ENCODE data around the gene SKAP1.

GRCh38 chr17:48240562-48241130 is 189.4 kb downstream of the SKAP1 start:
- no peak for TF ChIP-seq POLR2A (IDR thresholded peaks at IDR 0.05)
- TF ChIP-seq, protein P1, sequence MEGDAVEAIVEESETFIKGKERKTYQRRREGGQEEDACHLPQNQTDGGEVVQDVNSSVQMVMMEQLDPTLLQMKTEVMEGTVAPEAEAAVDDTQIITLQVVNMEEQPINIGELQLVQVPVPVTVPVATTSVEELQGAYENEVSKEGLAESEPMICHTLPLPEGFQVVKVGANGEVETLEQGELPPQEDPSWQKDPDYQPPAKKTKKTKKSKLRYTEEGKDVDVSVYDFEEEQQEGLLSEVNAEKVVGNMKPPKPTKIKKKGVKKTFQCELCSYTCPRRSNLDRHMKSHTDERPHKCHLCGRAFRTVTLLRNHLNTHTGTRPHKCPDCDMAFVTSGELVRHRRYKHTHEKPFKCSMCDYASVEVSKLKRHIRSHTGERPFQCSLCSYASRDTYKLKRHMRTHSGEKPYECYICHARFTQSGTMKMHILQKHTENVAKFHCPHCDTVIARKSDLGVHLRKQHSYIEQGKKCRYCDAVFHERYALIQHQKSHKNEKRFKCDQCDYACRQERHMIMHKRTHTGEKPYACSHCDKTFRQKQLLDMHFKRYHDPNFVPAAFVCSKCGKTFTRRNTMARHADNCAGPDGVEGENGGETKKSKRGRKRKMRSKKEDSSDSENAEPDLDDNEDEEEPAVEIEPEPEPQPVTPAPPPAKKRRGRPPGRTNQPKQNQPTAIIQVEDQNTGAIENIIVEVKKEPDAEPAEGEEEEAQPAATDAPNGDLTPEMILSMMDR (IDR thresholded peaks at IDR 0.05) = no peak
